Subcutaneous abdominal adipose tissue (tissue), 5 donors: Measurements from ENCODE around the gene ARID5B.

Experiments used
- H3K27ac ChIP-seq: one replicate; pipeline ENCODE4 v1.7.0; 2013; ENCODE audit warnings: low read depth, mild to moderate bottlenecking, inconsistent platforms, low read length, moderate library complexity
- H3K27me3 ChIP-seq, 5 donors: one replicate each; pipeline ENCODE4 v1.7.0; 2013; ENCODE audit warnings: low read length in 5 of 5, inconsistent platforms in 1 of 5; ENCODE audit not compliant: control insufficient read depth in 5 of 5, insufficient read depth in 4 of 5
- H3K36me3 ChIP-seq, 5 donors: one replicate each; pipeline ENCODE4 v1.7.0; 2013; ENCODE audit warnings: low read length in 5 of 5; ENCODE audit not compliant: control insufficient read depth in 5 of 5, insufficient read depth in 5 of 5
- H3K4me1 ChIP-seq, 5 donors: one replicate each; pipeline ENCODE4 v1.7.0; 2013; ENCODE audit warnings: low read length in 5 of 5, mild to moderate bottlenecking in 3 of 5, moderate library complexity in 1 of 5; ENCODE audit not compliant: control insufficient read depth in 5 of 5, insufficient read depth in 5 of 5
- H3K4me3 ChIP-seq, 5 donors: one replicate each; pipeline ENCODE4 v1.7.0; 2013; ENCODE audit warnings: low read length in 5 of 5, low read depth in 1 of 5
- H3K9ac ChIP-seq, 5 donors: one replicate each; pipeline ENCODE4 v1.7.0; 2013; ENCODE audit warnings: low read length in 5 of 5, mild to moderate bottlenecking in 4 of 5, moderate library complexity in 3 of 5
- H3K9me3 ChIP-seq, 5 donors: one replicate each; pipeline ENCODE4 v1.7.0; 2013; ENCODE audit warnings: low read length in 5 of 5; ENCODE audit not compliant: control insufficient read depth in 5 of 5
- donor health status: healthy.
- donor health status: healthy.
- donor health status: healthy.
- donor health status: healthy.
- donor health status: healthy.

The ARID5B gene

DNA sequence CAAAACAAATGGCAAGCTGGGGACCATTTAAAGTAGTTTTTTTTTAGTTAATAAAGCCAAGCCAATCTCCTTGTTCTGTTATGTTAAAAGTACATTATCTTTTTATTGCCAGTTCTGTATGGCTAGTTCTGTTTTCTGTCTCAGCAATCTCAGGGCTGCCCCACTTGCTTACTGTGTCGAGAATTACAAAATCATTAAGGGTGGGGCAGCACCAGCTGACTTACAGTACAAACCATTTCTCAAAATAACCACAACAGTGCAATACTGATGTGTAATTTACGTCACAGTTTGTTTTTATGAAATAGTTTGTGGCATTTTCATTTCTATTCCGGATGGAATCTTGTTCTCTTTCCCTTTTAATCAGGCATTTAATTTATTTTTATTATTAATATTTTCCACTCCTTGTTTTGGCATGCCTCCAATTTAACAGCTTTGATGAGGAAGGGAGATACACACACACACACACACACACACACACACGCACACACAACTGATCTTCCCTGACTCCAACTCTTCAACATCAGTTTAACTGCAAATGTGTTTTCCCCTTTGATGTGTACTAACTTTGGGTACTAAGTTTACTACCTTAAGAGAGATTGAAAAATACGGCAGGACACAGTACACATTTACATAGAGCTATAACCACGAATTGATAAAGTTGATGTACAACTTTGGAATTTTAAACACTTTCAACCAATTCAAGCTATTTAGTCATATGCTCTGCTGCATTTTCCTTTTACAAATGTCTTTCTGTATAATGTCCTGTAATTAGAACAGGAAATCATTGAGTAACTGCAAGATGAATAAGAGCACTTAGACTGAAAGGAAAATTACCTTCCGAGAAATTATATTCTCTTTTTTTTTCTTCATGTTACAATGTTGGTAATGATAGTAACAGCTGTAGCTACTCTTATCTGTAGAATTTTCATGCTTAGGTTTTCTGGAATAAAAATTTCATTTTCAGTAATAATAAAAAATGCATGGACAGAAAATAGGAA is 91.5 kb downstream of the ARID5B start:
- Histone ChIP-seq H3K36me3 (no peaks in the 10 kb centered on the region), H3K4me1 (peaks cover 5 to 35% (median 30%) of the 10 kb centered on the region in 5 donors), H3K4me3 (peak overlapping the region; percentile 7 to 56 (median 51)), H3K27me3 (no peaks in the 10 kb centered on the region), H3K9me3 (no peaks in the 10 kb centered on the region), H3K27ac (peak overlapping the region; percentile 92), H3K9ac (peak overlapping the region; percentile 27 to 84 (median 59))

DNA sequence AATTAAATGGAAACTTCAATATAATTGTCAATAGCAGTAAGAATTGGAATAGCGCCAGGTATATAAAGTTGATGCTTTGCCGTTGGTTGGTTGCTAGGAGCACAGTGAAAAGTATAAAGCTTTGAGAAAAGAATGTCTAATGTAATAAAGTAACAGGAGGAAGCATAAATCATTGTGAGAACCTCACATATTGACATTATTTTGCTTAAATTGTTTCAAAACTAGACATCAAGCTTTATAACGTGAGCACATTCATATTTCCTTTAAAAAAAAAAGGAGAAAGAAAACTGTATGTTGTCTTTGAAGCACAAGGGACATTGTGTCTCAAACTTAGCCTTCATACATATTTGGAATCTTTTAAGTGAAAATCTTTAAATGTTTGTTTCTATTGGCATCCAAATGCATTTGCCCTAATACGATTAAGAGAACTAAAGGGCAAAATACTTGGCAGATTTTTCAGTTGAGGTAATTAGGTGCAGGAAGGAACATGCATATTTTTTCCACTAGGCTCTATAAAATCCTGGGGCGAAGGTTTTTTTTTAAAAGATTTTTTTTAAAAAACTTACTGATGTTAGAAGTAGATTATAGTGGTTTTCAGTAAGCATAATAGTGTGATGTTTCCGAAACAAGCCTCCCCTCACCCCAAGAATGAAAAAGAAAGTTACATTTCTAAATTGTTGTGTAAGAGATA is 92.4 kb downstream of the ARID5B start:
- Histone ChIP-seq H3K36me3 (peaks cover 0 to 2% (median 0%) of the 10 kb centered on the region in 5 donors), H3K9me3 (no peaks in the 10 kb centered on the region), H3K4me3 (peak overlapping the region in 1 of 5 donors; percentile 55), H3K4me1 (peaks cover 5 to 33% (median 25%) of the 10 kb centered on the region in 5 donors), H3K27ac (peak overlapping the region; percentile 92), H3K27me3 (no peaks in the 10 kb centered on the region), H3K9ac (peak overlapping the region in 3 of 5 donors; percentile 7 to 84 (median 15))

DNA sequence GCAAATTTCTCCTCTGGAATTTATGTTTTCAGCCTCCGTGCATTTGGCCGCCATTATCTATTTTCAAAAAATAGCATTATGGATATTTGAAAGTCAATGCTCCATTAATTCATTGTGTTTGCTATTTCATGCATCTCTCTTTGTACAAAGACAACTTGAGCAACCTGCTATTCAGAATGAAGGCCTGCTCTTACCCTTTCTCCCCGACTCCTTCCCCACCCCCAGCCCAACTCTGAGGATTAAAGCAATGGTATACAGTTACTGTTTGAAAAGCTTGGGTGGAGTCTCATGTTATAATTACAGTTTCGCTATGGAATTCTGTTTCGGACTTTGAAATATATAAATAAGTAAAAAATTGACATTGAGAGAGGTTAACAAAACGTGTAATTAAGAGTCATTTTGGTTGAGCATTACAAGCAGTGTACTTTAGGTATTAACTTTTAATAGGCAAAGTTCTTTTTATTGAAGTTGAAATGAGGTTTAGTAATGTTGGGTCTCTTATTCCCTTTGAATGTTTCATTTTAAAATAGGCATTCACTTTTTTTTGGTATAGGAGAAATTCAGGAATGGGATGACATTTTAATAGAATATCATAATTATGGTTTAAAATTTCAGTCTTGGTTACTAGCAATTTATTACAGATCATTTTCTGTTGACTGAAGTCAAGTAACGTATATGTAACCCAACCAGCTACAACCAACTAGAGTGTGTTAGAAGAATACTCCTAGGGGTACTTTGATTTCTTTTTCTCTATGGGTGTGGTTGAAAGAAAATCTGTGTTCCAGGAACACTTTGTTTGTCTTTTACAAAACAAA is 93.1 kb downstream of the ARID5B start:
- Histone ChIP-seq H3K4me1 (peaks cover 5 to 33% (median 25%) of the 10 kb centered on the region in 5 donors), H3K36me3 (peaks cover 0 to 3% (median 0%) of the 10 kb centered on the region in 5 donors), H3K27me3 (no peaks in the 10 kb centered on the region), H3K27ac (peak overlapping the region; percentile 92), H3K4me3 (no peak overlapping the region), H3K9me3 (no peaks in the 10 kb centered on the region), H3K9ac (no peak overlapping the region)

DNA sequence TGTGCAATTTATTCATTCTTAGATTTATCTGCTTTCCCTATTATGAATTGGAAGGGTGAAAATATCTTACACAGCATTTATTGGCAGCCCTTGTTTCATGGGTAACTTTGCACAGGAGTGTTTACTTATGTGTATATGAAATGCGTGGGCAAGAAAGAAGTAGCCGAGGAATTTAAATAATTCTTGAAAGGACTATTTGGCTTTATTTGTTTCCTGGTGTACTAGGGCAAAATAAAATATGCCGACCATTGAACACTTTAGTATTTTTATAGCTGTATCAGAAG is 93.7 kb downstream of the ARID5B start:
- H3K4me1 ChIP-seq = peaks cover 5 to 33% (median 25%) of the 10 kb centered on the region in 5 donors
- peaks cover 0 to 3% (median 0%) of the 10 kb centered on the region in 5 donors for H3K36me3 ChIP-seq
- H3K9ac ChIP-seq = no peak overlapping the region
- H3K27me3 ChIP-seq = no peaks in the 10 kb centered on the region
- no peaks in the 10 kb centered on the region for H3K9me3 ChIP-seq
- no peak overlapping the region for H3K4me3 ChIP-seq
- peak overlapping the region; percentile 27 for H3K27ac ChIP-seq

DNA sequence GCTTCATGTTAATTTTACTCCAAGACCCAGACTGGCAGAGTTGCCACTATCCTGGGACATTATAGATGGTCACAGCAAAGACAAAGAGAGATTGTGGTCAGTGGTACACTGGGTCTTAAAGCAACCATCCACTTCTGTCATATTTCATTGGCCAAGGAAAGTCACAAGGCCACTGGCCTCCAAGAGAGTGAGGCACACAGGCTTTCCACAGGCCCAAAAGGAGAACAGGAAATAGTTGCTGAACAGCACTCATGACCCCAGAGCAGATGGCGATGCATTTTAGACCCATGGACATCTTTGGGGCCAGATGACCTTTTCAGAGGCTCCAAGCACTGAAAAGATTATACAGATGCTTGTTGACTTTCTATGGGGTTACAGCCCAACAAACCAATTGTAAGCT is 97.4 kb downstream of the ARID5B start:
- H3K4me3 ChIP-seq = no peak overlapping the region
- no peaks in the 10 kb centered on the region for H3K27me3 ChIP-seq

DNA sequence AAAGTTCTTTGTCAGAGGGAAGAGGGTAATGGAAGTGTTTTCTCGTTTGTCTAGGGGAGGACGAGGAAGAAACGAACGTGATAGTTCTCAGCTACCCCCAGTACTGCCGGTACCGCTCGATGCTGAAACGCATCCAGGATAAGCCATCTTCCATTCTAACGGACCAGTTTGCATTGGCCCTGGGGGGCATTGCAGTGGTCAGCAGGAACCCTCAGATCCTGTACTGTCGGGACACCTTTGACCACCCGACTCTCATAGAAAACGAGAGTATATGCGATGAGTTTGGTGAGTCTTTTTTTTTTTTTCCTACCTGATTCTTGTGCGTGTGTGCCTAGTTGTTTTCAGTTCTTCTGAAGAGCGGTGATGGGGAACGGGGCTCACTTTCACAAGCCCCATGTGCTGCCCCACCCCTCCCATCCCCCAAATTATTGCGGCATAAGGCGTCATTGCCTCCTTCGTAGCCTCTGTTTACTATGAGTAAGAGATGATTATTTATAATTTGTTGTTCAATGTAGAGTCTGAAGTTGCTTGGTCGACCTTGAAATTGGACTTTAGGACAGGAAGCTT is 98.6 kb downstream of the ARID5B start:
- Histone ChIP-seq H3K4me3 (no peak overlapping the region), H3K4me1 (peaks cover 0 to 16% (median 5%) of the 10 kb centered on the region in 5 donors), H3K27ac (no peak overlapping the region), H3K9ac (no peak overlapping the region), H3K27me3 (no peaks in the 10 kb centered on the region), H3K9me3 (no peaks in the 10 kb centered on the region), H3K36me3 (peaks cover 0 to 8% (median 5%) of the 10 kb centered on the region in 5 donors)

More for the DNA sequence above, 97.4 kb downstream of the ARID5B start:
- H3K4me1 ChIP-seq = peaks cover 0 to 15% (median 6%) of the 10 kb centered on the region in 5 donors
- no peak overlapping the region for H3K9ac ChIP-seq
- peaks cover 0 to 8% (median 5%) of the 10 kb centered on the region in 5 donors for H3K36me3 ChIP-seq
- no peak overlapping the region for H3K27ac ChIP-seq
- no peaks in the 10 kb centered on the region for H3K9me3 ChIP-seq

DNA sequence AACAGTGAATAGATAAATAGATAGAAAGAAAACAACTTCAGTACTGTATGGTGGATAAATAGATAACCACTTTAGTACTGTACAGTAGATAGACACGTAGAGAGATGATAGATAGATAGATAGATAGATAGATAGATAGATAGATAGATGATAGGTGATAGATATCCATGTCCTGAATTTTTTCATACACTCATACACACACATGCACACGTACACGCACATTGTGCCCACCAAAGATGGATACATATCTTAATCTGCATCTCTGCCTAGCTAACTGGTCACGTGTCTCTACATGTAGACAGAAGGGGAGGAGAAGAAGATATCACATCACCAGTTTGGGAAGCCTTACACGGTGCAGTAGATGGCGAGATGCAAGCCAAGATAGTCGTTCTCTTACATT is 99.2 kb downstream of the ARID5B start:
- Histone ChIP-seq H3K36me3 (peaks cover 0 to 8% (median 5%) of the 10 kb centered on the region in 5 donors), H3K27ac (no peak overlapping the region)

DNA sequence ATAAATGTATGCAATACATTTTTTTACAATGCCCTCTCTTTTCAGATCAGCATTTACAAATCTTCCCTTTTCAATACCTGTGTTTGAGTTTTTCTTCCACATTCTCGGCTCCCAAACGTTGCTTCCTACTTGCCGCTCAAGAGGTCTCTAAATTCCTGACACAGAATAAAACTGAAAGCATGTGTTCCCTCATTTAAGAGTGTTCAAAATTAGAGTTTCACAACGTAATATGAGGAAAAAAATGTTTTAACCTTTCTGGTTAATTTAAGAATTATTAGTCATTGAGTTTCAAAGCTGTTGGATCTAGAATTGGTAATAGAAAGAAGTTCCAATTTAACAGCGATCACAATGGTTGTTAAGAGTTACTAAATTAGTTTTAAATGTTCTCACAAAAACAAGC is 100.4 kb downstream of the ARID5B start:
- no peak overlapping the region for H3K27ac ChIP-seq
- H3K9me3 ChIP-seq = no peaks in the 10 kb centered on the region
- no peaks in the 10 kb centered on the region for H3K27me3 ChIP-seq
- H3K4me3 ChIP-seq = no peak overlapping the region
- peaks cover 0 to 15% (median 11%) of the 10 kb centered on the region in 5 donors for H3K4me1 ChIP-seq
- peaks cover 0 to 8% (median 5%) of the 10 kb centered on the region in 5 donors for H3K36me3 ChIP-seq
- H3K9ac ChIP-seq = no peak overlapping the region

More for the DNA sequence above, 99.2 kb downstream of the ARID5B start:
- H3K4me3 ChIP-seq = no peak overlapping the region
- no peaks in the 10 kb centered on the region for H3K27me3 ChIP-seq
- no peaks in the 10 kb centered on the region for H3K9me3 ChIP-seq
- H3K4me1 ChIP-seq = peaks cover 0 to 17% (median 8%) of the 10 kb centered on the region in 5 donors
- H3K9ac ChIP-seq = no peak overlapping the region

DNA sequence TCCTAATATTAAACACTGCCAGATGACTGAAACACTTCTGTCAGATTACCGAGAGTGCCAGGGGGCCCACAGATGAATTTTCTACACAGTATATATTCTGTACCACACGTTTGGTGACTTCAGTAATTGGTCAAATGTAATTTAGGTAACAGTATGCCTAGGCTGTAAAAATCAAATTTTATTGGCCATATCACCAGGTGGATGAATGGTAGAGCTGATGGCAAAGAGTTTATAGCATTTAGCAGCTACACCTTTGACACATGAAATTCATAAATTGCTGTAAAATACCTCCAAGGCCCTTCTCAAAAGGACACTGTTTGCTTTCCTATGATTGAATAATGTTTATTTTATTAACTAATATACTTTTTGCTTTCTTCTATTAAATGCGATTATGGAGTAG is 101.3 kb downstream of the ARID5B start:
- peaks cover 0 to 8% (median 5%) of the 10 kb centered on the region in 5 donors for H3K36me3 ChIP-seq
- H3K27me3 ChIP-seq = no peaks in the 10 kb centered on the region
- H3K9me3 ChIP-seq = no peaks in the 10 kb centered on the region
- no peak overlapping the region for H3K9ac ChIP-seq
- no peak overlapping the region for H3K27ac ChIP-seq
- H3K4me1 ChIP-seq = peaks cover 0 to 15% (median 11%) of the 10 kb centered on the region in 5 donors
- no peak overlapping the region for H3K4me3 ChIP-seq
